Liver (tissue), 3 donors: ENCODE data around the gene ZNF565.

ENCODE experiments used
- ATF3 ChIP-seq: IDR thresholded peaks from 2 replicates; pipeline ENCODE4 v1.6.1; 2016; ENCODE audit warnings: antibody characterized with exemption
- EGR1 ChIP-seq, 2 donors: IDR thresholded peaks; 2 replicates each; pipeline ENCODE4 v1.6.1; 2016 to 2018; ENCODE audit warnings: antibody characterized with exemption in 2 of 2, low read depth in 2 of 2
- FOXA1 ChIP-seq: IDR thresholded peaks from 2 replicates; pipeline ENCODE4 v1.6.1; 2016; ENCODE audit warnings: antibody characterized with exemption
- GABPA ChIP-seq, 2 donors: IDR thresholded peaks in 1 of 2; conservative IDR thresholded peaks in 1 of 2; 2 replicates each; pipeline ENCODE4 v1.6.1; 2016; ENCODE audit warnings: antibody characterized with exemption in 2 of 2, mild to moderate bottlenecking in 1 of 2, moderate library complexity in 1 of 2
- JUND ChIP-seq, 2 donors: IDR thresholded peaks; 2 replicates each; pipeline ENCODE4 v1.6.1; 2016; ENCODE audit warnings: antibody characterized with exemption in 2 of 2
- MAX ChIP-seq: IDR thresholded peaks from 2 replicates; pipeline ENCODE4 v1.6.1; 2016; ENCODE audit warnings: antibody characterized with exemption
- RAD21 ChIP-seq, 2 donors: IDR thresholded peaks; 2 replicates each; pipeline ENCODE4 v1.6.1; 2016; ENCODE audit warnings: antibody characterized with exemption in 2 of 2, mild to moderate bottlenecking in 2 of 2
- REST ChIP-seq: IDR thresholded peaks from 2 replicates; pipeline ENCODE4 v1.6.1; 2016; ENCODE audit warnings: antibody characterized with exemption, mild to moderate bottlenecking
- RXRA ChIP-seq, 2 donors: IDR thresholded peaks; 2 replicates each; pipeline ENCODE4 v1.6.1; 2017 to 2018; ENCODE audit warnings: antibody characterized with exemption in 2 of 2, mild to moderate bottlenecking in 1 of 2
- TAF1 ChIP-seq: conservative IDR thresholded peaks from 2 replicates; pipeline ENCODE4 v1.6.1; 2016; ENCODE audit warnings: antibody characterized with exemption, mild to moderate bottlenecking
- YY1 ChIP-seq: IDR thresholded peaks from 2 replicates; pipeline ENCODE4 v1.6.1; 2016; ENCODE audit warnings: antibody characterized with exemption, mild to moderate bottlenecking
- TF ChIP-seq, protein P1 (sequence below): fragments of 150-350 bp; IDR thresholded peaks from 2 replicates; pipeline ENCODE4 v1.5.1; 2017; ENCODE audit warnings: improper control_type of control experiment, low read depth, low read length; ENCODE audit not compliant: missing input control
- TF ChIP-seq, protein P2 (sequence below): IDR thresholded peaks from 2 replicates; pipeline ENCODE4 v1.6.1; 2016; ENCODE audit warnings: antibody characterized with exemption
- donor health status: healthy.
- donor health status: healthy.

- TF ChIP-seq, protein P1, sequence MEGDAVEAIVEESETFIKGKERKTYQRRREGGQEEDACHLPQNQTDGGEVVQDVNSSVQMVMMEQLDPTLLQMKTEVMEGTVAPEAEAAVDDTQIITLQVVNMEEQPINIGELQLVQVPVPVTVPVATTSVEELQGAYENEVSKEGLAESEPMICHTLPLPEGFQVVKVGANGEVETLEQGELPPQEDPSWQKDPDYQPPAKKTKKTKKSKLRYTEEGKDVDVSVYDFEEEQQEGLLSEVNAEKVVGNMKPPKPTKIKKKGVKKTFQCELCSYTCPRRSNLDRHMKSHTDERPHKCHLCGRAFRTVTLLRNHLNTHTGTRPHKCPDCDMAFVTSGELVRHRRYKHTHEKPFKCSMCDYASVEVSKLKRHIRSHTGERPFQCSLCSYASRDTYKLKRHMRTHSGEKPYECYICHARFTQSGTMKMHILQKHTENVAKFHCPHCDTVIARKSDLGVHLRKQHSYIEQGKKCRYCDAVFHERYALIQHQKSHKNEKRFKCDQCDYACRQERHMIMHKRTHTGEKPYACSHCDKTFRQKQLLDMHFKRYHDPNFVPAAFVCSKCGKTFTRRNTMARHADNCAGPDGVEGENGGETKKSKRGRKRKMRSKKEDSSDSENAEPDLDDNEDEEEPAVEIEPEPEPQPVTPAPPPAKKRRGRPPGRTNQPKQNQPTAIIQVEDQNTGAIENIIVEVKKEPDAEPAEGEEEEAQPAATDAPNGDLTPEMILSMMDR, result no peak
- TF ChIP-seq YY1 (no peak), RAD21 (IDR thresholded peaks at IDR 0.05) (no peak), TAF1 (no peak), FOXA1 (no peak), MAX (no peak), JUND (IDR thresholded peaks at IDR 0.05) (no peak), ATF3 (no peak), REST (no peak), GABPA (IDR thresholded peaks at IDR 0.05 in 1 of 2, conservative IDR thresholded peaks at IDR 0.05 in 1 of 2) (no peak), EGR1 (IDR thresholded peaks at IDR 0.05; ENCODE audit: low read depth in 2 of 2) (no peak), RXRA (IDR thresholded peaks at IDR 0.05) (no peak)
- TF ChIP-seq, protein P2, sequence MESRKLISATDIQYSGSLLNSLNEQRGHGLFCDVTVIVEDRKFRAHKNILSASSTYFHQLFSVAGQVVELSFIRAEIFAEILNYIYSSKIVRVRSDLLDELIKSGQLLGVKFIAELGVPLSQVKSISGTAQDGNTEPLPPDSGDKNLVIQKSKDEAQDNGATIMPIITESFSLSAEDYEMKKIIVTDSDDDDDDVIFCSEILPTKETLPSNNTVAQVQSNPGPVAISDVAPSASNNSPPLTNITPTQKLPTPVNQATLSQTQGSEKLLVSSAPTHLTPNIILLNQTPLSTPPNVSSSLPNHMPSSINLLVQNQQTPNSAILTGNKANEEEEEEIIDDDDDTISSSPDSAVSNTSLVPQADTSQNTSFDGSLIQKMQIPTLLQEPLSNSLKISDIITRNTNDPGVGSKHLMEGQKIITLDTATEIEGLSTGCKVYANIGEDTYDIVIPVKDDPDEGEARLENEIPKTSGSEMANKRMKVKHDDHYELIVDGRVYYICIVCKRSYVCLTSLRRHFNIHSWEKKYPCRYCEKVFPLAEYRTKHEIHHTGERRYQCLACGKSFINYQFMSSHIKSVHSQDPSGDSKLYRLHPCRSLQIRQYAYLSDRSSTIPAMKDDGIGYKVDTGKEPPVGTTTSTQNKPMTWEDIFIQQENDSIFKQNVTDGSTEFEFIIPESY, result no peak
Measured at GRCh38 chr19:36259211-36259610, 44.7 kb upstream of the ZNF565 start.
